Right ventricle myocardium inferior (tissue), 1 donor: ENCODE measurements around the gene UBTD2. TPM values are rescaled to one million over a fixed set of nuclear protein-coding genes. Genes with fewer than 3 reads are reported as not detected.

Source experiments
- ATAC-seq: fragments of 200-7000 bp; cut with Tn5 transposase; one replicate; pipeline ENCODE4 v1.9.1; 2020; ENCODE audit warnings: mild to moderate bottlenecking, moderate library complexity
- DNase-seq: peaks from one replicate; pipeline ENCODE4 v3.0.0; 2021; ENCODE audit errors: missing footprints
- intact Hi-C: fragments of 100-400 bp; cut with DNase I; formaldehyde crosslinking; loops from one replicate; pipeline ENCODE4 v1.11.0; 2022
- total RNA-seq: library from RNA; stranded (reverse); fragmentation: NEBNext Ultra II Directional; extraction: Animal tissue kit (Norgen Biotek cat#: 25700); gene quantifications from one replicate; pipeline ENCODE4 v1.2.1, GENCODE V29; 2021
- donor health status: DM: no; HTN: yes; CAD: no; lungs with severe emphysema.

UBTD2 gene
- total RNA-seq, 1 donor from 2014 or later: 8.6 TPM

- ATAC-seq (no peak), DNase-seq (no peak)
- intact Hi-C loops: no loop called here
Observed at GRCh38 chr5:172183881-172184280, 99.7 kb downstream of the UBTD2 start.

DNA sequence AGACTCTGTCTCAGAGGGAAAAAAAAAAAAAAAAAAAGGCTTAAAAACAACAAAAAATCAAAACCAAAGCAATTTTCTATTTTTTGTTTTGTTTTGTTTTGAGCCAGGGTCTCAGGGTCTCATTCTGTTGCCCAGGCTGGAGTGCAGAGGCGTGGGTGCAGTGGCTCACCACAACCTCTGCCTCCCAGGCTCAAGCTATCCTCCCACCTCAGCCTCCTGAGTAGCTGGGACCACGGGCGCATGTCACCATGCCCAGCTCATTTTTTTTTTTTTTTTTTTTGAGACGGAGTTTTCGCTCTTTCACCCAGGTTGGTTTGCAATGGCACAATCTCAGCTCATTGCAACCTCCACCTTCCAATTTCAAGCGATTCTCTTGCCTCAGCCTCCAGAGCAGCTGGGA lies 101.3 kb downstream of the UBTD2 start:
- intact Hi-C loops: no loop called here
- DNase-seq (no peak), ATAC-seq (no peak)

DNA sequence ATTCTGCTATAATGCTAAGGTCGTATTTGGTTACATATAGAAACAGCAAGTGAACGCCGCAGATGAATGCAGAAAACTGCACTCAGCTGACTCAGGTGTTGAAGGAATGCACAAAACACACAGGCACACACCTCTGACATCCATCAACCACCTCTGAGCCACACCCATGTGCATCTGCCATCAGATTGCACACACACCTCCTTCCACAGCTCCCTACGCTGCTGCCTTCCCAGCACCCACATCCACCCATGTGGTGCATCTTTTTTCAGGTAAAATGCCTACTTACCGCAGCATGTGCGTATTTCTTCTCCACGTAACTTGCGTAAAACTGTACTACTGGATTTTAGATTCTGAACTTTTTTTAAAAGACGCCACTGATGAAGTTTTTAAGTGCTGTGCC lies 102.6 kb downstream of the UBTD2 start:
- no peak for ATAC-seq
- intact Hi-C loops: no loop called here

GRCh38 chr5:172178991-172179989 lies 104.3 kb downstream of the UBTD2 start:
- DNase-seq: no peak
- intact Hi-C loops: no loop called here
- peak; percentile 21 for ATAC-seq

More for the DNA sequence above, 102.6 kb downstream of the UBTD2 start:
- DNase-seq: no peak

DNA sequence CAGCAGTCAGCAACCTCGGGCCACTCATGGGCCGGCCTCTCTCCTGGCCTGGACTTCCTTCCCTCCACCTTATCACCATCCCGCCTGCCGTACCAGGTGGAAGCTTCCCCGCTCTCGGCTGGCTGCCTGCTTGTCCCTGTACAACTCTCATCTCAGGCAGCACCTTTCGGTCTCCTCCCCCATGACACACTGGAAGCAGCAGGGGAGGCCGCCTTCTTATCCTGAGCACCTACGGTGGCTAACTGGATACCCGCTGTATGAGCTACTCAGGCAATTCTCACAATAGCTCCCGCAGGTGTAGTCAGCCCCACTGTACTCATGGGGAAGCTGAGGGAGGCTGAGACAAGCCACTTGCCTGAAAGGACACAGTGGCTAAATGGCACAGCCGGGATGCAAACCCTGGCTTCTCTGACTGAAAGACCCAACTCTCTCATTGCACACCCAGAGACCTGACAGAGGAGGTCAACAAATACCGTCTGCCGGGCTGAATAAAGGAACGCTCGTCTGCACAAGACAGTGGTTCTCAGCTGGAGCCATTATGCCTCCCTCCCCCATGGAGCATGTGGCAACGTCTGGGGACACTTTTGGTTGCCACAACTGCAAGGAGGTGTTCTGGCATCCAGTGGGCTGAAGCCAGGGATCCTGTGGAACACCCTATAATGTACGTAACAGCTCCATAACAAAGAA lies 105.1 kb downstream of the UBTD2 start:
- ATAC-seq: no peak
- intact Hi-C loops: no loop called here
- no peak for DNase-seq

- ATAC-seq (no peak), DNase-seq (no peak)
- intact Hi-C loops: no loop called here
Observed at GRCh38 chr5:172177176-172177575, 106.4 kb downstream of the UBTD2 start.

- peak; percentile 52 for ATAC-seq
- intact Hi-C loops: no loop called here
Observed at GRCh38 chr5:172175263-172175719, 108.3 kb downstream of the UBTD2 start.

DNA sequence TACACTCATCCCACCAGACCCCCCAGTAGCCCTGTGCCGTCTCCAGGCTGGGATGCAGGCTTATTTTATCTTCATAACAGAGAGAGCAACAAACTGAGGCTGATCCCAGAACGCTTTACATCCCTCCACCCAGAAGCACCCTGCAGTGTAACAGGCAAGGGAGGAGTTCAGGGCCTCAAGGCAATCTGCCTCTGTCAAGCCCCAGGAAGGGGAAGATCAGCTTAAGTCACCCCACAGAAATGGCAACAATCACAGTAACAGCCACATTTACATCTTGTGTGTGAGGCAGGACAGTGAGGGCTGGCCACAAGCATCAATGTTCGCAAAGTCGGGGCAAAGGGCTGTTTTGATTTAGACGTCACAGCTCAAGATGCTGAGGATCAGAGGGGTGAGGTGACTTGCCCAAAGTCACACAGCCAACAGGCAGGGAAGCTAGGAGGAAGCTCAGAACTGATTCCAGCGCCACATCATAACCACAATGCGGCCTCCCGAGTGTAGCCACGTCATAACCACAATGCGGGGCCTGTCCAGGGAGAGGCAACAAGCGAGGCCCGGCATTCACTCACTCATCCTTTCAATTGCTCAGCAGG lies 109.9 kb downstream of the UBTD2 start:
- intact Hi-C loops: no loop called here
- ATAC-seq: no peak
- DNase-seq: peak; percentile 89

More at GRCh38 chr5:172175263-172175719, 108.3 kb downstream of the UBTD2 start:
- peak; percentile 89 for DNase-seq

DNA sequence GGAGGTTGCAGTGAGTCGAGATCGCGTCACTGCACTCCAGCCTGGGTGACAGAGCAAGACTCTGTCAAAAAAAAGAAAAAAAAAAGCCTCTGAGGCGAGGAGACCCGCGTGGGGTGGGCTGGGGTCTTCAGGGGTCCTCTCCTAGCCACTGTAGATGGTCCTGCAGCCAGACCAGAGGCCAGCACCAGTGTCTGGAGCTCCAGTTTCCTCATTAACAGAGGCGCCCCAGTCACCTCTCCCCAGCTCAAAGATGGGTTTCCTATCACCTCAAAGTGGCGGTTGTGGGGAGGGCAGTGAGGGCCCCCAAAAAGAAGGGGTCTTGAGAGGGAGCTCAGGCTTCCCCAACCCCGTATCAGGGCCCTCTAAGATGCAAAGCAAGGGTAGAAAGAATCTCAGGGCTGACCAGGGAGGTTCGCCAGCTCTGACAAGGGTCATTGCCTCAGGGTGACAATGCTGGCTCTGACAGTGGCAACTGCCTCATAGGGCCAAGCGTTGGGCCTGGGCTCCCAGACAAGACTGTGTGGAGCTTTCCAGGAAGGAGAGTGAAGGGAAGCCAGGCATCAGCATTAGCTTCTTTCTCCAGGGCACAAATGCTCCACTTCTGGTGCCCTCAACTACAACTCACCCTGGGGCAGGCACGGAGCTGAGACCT lies 110.5 kb downstream of the UBTD2 start:
- intact Hi-C loops: no loop called here
- ATAC-seq: peak; percentile 66
- peak; percentile 80 for DNase-seq

DNA sequence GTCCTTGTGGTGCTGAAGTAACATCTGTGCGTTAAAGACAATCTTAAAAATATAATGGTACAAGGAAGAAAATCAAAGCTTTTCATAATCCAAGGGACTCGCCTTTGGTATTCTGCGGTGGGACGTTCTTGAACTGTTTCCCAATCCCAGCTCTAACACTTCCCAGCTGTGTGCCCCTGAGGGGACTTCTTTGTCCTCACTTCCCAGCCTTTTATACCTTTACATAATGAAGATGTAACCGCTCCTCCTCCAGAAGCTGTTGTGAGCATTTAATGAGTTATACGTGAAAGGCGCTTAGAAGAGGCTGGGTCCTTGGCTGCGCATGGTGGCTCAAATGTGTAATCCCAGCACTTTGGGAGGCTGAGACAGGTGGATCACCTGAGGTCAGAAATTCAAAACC lies 112.4 kb downstream of the UBTD2 start:
- intact Hi-C loops: no loop called here
- ATAC-seq (no peak), DNase-seq (no peak)

DNA sequence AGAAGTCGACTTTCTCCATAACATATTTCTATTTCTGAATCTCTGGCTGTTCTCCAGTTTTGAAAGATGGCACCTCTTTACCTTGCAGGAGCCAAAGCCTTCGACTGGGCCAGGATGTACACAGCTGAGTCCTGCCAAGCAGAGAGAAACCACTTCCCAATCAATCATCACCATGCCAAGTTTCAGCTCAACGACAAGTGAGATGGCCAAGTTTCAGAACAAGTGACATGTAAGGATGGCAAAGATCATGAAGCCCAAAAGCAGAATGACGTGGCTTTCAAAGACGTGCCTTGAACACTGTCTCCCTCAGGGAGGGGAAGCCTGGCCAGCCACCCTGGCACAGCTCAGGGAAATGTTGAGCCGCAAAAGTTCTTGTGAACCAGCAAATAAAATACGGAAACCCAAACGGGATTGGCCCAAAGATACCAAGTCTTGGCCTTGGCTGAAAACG lies 113.3 kb downstream of the UBTD2 start:
- ATAC-seq (peak; percentile 66), DNase-seq (peak; percentile 52)
- intact Hi-C loops: no loop called here

- intact Hi-C loops: no loop called here
- ATAC-seq (no peak), DNase-seq (no peak)
Observed at GRCh38 chr5:172169216-172169615, 114.3 kb downstream of the UBTD2 start.

DNA sequence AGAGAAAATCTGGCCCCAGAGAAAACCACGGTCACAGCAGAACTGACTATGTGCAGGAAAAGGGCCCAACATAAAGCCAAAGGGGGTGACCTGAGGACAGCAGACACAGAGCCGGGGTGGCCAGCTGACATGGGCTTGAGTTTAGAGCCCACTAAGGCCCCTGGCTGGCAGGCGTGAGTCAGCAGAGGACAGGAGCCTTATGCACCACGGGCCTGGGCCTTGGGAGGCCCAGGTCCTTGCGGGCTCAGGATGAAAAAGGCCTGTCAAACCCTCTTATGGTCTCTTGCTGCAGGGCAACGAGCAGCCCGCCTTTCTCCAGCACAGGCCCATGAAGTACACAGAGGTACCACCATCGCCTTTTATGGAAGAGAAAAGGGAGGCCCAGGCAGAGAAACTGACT lies 115.3 kb downstream of the UBTD2 start:
- no peak for ATAC-seq
- intact Hi-C loops: no loop called here

GRCh38 chr5:172167895-172168294 lies 115.7 kb downstream of the UBTD2 start:
- ATAC-seq: peak; percentile 59
- peak; percentile 71 for DNase-seq
- intact Hi-C loops: no loop called here

More for the DNA sequence above, 115.3 kb downstream of the UBTD2 start:
- peak; percentile 58 for DNase-seq

DNA sequence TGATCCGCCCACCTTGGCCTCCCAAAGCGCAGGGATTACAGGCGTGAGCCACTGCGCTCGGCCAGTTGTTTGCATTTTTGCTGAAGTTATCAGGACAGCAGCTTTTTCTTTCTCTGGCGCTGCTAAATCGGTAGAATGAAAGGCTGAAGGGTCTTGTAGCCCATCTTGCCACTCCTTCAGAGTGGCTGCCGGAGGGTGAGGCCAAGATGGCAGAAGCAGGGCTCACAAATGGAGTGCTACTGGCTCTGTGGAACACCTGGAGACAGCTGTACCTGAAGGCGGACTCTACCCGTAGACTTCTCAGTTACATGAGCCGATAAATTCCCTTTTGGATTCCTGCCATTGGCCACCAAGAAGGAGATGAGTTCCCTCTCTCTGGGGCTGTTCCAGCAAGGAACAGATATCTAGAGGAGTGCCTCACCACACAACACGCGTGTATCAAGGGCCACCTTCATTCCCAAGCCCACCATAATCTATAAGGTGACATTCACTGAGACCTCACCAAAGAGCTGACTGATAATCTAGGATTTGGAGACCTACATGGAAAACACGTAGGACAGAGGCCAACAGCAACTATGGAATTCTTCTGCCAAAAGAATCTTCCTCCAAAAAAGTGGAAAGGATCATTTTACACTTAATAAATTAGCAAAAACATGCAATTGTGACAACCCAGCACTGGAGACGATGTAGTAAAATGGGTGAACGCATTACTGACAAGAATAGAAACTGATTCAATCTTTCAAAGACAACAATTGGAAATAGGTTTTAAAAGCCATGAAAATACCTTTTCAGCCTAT lies 117.3 kb downstream of the UBTD2 start:
- ATAC-seq (no peak), DNase-seq (peak; percentile 6)
- intact Hi-C loops: no loop called here

- intact Hi-C loops: no loop called here
- DNase-seq: no peak
- no peak for ATAC-seq
Observed at GRCh38 chr5:172165465-172165864, 118.1 kb downstream of the UBTD2 start.

DNA sequence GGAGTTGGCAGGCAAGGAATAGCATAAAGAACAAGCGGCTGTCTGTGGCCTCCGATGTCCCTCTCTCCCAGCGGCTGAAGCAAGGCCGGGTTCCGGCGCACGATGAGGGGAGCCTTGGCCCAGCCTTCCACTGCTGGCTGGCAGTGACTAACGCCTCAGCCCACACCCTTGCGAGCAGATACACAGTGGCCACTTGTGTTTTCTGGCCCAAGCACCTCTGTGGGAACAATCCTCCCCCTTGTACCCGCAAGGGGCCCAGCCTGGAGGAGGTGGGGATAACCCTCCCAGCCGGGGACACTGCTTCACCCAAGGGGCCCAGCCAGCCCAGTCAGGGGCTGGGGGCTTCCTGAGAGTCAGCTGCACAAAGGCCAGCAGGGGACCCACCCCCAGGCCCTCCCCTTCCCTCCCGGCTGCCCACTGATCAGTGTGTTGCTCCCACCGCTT lies 118.8 kb downstream of the UBTD2 start:
- peak; percentile 68 for ATAC-seq
- intact Hi-C loops: no loop called here
- DNase-seq: peak; percentile 69

DNA sequence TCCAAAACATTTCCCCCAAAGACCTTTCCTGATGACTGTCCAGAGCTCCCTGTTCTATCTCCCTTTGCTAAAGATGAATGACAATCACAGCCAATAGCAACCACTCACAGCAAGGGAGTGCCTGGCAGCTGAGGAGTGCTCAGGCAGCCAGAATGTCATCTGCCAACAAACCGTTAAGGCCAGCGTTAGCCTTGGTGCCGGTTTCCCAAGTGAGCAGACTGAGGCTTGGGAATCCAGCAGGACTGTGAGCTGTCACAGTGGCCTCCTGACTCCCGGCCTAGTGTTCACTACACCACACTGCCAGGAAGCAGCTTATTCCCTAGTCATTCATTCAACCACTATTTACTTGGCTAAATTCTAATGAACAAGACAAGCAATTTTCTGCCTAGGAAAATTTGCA lies 120.2 kb downstream of the UBTD2 start:
- intact Hi-C loops: no loop called here
- peak; percentile 70 for DNase-seq
- ATAC-seq: peak; percentile 74
